HK-2 (cell line): Measurements from ENCODE around the gene PXYLP1.

ENCODE experiments used
- DNase-seq: peaks from one replicate; pipeline ENCODE4 v3.0.0-alpha.2; 2018; ENCODE audit not compliant: unreplicated experiment

The PXYLP1 gene

GRCh38 chr3:141272906-141273662 lies 41.5 kb downstream of the PXYLP1 start:
- DNase-seq = no peak

GRCh38 chr3:141273700-141274410 lies 42.2 kb downstream of the PXYLP1 start:
- DNase-seq = no peak

DNA sequence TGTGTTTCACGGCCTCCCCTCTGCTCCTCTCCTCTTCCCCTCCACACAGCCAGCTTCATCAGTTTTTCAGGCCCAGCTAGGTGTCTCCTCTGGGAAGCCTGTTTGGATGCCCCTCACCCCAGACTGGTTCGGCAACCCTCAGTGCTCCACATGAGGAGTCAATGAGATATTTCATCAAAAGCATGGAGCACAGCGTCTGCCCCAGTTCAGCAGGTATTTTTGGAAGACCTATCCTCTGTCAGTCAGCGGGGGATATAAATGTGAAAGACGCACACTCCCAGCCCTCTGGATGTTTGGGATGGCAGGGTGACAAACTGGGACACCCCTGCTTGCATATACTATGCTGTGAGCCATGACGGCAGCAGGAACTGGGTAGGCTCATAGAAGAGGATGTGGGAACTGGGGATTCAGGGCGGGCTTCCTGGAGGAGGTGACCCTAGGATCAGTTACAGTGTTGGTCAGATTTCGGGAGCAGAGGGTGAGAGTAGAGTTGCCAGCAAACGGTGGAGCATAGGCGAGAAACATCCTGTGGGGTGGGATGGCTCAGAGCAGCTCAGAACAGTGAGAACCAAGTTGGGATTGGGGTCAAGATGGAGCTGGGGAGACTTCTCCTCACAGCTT lies 42.9 kb downstream of the PXYLP1 start:
- no peak for DNase-seq

- DNase-seq = no peak
Measured at GRCh38 chr3:141275032-141275422, 43.4 kb downstream of the PXYLP1 start.

DNA sequence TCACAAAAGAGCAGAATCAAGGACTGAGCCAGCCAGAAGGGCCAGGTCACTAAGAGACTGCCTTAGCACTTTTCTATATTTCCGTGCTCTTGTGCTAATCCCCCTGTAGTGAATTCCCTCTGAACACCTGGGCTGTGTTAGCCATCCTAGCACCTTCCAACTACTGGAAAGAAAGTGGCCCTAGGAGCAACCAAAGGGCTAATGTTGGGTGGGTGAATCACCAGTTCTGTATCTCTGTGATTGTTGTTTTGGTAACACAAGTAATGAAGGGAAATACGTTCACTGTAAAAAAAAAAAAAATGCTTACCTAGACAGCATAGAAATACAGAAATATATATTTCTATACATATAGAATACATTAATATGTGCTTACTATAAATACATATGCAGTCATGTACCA lies 43.9 kb downstream of the PXYLP1 start:
- no peak for DNase-seq

- DNase-seq = no peak
Measured at GRCh38 chr3:141275973-141276372, 44.3 kb downstream of the PXYLP1 start.

DNA sequence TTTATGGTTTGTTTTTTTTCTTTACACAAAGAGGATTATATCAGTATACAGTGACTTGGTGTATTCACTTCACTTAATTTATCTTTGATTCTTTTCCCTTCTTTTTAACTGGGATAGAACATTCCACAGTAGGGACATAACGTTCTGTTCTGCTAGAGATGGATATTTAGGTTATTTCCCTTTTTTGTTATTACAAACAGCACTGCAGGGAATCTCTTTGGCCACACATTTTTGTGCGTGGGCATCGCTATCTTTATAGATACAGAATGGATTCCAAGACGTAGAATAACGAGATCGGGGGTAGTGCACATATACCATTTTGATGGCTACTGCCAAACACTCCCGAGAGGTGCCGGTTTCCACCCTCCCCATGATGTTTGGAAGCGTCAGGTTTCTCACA lies 44.8 kb downstream of the PXYLP1 start:
- DNase-seq = no peak

DNA sequence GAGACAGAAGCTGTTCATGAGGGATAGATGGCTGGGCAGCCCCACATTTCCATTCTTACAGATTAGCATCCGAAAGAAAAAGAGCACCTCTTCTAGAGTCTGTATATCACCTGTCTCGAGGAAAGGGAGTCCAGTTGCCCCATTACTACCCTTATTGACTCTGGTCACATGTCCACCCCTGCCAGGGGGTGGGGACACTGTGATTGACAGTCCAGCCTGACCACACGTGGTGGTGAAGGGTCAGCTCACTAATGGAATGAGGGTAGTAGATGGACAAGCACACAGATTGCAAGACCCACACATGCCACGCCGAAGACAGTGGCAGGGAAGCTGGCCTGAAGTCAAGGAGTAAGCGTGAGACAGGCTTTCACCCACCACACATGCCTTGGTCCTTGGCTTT lies 45.8 kb downstream of the PXYLP1 start:
- no peak for DNase-seq

DNA sequence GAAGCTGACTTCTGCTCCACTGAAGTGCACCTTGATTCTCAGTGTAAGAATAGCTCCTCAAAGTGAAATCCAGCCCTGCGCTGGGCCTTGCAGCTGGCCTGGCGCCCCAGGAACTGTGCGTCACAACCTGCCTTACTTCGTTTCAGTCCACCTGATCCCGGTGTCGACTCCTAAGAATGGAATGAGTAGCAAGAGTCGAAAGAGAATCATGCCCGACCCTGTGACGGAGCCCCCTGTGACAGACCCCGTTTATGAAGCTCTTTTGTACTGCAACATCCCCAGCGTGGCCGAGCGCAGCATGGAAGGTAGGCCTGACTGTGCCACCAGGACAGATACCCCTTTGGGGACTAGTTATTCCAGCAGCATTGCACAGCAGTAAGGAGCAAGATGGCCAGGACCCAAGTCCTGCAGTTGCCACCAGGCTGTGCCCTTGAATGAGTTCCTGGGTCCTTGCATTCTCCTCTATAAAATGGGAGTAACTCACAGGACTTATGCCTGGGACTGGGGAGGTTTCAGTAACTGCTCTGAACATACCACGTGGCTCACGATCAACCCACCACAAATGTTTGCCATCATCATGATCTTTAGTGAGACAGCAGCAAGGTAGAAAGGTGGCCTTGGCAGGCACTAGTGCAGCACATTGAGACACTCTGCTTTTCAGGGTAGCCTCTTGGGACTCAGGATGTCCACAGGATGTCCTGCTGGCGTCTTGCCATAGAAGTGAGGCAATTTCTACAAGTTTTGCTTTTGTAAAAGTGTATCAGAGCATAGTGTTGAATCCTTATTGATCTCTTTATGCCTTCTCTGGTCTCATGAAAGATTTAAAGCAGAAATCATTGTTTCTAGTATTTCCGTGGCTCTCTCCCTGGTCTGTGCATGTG lies 46.8 kb downstream of the PXYLP1 start:
- no peak for DNase-seq

DNA sequence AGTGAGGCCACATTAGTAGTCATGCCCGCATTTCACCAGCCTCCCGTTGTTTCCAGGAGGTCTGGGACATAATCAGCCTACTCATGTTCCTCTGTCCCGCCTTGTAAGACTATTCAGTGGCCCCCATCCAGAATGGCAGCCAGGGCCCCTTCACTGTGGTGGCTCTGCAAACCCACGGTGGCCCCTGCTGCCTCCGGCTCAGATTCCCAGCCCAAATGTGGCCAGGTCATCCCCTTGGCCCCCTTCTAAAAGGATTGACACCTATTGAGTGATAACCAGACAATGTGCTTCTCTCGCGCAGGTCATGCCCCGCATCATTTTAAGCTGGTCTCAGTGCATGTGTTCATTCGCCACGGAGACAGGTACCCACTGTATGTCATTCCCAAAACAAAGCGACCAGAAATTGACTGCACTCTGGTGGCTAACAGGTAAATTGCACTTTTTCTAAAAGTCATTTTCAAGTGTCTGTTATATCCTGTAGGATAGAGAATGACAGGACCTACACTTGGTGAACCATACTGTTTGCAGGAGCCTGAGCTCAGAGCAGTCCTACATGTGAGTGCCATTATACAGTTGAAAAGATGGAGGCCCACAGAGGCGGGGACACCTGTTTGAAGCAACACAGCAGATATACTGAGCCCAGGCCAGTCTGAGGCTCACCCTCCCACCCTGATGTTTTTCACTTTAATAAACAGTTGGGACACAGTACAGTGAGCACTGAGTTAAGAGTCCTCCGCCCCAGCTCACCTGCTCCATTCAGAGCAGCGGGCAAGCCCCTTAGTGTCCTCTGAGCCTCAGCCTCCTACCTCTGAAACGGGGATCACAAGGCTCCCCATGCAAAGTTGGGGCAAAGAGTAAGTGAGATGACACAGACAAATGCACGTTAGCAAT lies 47.7 kb downstream of the PXYLP1 start:
- no peak for DNase-seq

DNA sequence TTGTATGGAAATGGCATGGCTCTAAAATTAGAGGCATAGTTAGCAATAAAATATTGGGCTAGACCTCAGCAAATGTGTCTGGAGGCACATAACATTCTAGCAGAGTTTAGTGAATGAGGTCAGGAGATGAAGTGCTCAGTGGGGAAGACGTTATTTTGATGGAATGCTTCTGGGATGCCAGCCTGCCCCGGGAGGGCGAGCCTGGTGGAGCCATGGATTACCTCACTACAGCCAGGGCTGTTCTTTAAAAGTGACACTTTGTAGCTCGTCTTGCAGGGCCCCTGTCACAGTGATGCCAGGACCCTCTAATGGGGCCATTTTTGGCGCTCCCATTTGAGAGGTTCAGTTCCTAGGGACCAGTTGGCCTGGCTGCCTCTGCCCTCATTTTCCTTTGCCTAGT lies 48.5 kb downstream of the PXYLP1 start:
- no peak for DNase-seq

DNA sequence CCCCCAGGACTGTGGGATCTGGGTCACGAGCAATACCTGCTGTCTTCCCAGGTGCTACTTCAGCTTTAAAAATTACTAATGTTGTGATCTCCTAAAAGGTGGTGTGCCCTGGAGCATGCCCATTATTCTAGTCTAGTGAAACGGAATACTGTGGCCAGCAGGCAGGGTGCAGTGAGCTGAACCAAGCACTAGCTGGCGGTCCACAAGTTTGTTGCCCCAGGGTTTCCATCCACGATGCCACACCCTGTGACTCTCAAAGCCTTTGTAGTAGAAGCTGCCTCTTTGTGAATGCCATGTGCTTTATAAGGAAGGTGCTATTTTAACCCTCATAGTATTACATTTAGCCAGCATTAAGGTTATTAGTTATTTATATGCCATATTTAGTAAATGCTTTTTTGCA lies 49.1 kb downstream of the PXYLP1 start:
- no peak for DNase-seq

DNA sequence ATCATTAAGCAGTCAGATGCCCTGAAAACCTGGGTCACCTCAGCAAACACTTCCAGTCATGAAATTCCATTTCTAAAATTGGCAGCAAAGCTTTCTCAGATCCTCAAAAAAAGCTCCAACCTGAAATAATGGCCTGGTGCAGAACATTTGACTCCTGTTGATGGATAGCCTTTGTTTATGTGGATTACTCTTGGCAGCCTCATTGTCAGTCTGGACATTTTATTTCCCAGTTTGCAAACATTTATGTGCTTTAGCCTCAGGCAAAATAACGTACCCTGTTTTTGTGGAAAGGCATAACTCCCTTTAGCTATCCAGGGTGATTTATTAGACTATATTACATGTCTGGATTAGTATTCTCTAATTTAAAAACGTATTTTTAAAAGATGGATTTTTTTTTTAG lies 53.9 kb downstream of the PXYLP1 start:
- no peak for DNase-seq

DNA sequence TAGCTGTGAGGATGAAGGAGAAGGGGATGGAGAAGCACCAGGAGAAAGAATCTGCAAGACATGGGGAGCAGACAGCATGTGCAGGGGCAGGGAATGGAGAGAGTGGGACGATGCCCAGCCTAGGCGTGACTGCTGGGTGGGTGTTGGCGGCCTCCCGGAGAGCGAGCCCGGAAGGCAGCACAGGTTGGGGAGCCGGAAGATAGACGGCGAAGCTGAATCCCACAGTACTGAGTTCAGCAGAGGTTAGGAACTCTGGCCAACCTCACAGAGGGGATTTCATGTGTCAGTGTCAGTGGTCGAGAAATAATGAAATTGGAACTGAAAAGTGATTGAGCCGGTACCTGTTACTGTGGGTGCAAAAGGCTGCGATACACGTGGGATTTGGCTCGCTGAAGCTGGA lies 55.2 kb downstream of the PXYLP1 start:
- no peak for DNase-seq

- DNase-seq = no peak
Measured at GRCh38 chr3:141287326-141287725, 55.7 kb downstream of the PXYLP1 start.

GRCh38 chr3:141288336-141288990 lies 56.8 kb downstream of the PXYLP1 start:
- DNase-seq = no peak

GRCh38 chr3:141289228-141289772 lies 57.7 kb downstream of the PXYLP1 start:
- no peak for DNase-seq

GRCh38 chr3:141291559-141292355 lies 60.1 kb downstream of the PXYLP1 start:
- DNase-seq = no peak

DNA sequence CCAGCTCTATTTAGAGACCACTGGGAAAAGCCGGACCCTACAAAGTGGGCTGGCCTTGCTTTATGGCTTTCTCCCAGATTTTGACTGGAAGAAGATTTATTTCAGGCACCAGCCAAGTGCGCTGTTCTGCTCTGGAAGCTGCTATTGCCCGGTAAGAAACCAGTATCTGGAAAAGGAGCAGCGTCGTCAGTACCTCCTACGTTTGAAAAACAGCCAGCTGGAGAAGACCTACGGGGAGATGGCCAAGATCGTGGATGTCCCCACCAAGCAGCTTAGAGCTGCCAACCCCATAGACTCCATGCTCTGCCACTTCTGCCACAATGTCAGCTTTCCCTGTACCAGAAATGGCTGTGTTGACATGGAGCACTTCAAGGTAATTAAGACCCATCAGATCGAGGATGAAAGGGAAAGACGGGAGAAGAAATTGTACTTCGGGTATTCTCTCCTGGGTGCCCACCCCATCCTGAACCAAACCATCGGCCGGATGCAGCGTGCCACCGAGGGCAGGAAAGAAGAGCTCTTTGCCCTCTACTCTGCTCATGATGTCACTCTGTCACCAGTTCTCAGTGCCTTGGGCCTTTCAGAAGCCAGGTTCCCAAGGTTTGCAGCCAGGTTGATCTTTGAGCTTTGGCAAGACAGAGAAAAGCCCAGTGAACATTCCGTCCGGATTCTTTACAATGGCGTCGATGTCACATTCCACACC lies 60.9 kb downstream of the PXYLP1 start:
- DNase-seq = no peak
